CD4-positive, alpha-beta T cell treated with Interleukin-2 at 100 ng/mL for 4 hours (primary cell): ENCODE data around the gene CNOT6.
"Not testable (repeated sequence)": the region's sequence is repeated elsewhere in the genome, so short reads cannot be mapped to it uniquely, and the experiment has no call there.

Source experiments
- DNase-seq: peaks from one replicate; pipeline ENCODE4 v3.0.0-alpha.2; 2020; ENCODE audit warnings: low spot score

Gene CNOT6

DNA sequence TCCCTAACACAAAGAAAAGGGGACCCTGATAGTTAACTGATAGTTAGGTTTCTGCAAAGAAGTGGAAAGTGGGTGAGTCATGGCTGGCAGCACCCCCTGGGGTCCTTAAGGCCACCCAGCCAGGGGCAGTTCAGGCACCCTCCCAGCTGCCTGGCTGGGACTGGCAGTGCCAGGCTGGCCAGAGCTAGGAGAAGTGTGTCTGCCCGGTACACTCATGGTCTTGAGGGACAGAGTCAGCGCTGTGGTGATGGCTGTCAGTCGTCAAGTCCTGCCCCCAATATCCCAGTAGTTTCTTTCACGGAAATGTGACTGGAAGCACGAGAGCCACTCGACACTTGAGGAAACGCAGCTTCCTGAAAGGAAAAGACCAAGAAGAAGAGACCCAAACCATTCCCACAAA, 22.3 kb upstream of the CNOT6 start:
- no peak for DNase-seq

GRCh38 chr5:180472269-180472668, 21.9 kb upstream of the CNOT6 start:
- no peak for DNase-seq

DNA sequence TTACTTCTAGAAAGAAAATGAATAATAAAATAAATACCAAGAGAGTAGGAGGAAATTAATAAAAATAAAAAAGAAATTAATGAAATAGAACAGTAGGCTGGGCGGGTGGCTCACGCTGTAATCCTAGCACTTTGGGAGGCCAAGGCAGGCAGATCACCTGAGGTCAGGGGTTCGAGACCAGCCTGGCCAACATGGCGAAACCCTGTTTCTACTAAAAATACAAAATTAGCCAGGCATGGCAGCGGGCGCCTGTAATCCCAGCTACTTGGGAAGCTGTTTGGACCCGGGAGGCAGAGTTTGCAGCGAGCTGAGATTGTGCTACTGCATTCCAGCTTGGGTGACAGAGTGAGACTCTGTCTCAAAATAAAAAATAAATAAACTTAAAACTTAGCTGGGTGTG, 20.8 kb upstream of the CNOT6 start:
- not testable (repeated sequence) for DNase-seq

- DNase-seq, result no peak
These were observed 19.6 kb upstream of the CNOT6 start for GRCh38 chr5:180474569-180474968.

GRCh38 chr5:180475969-180476524, 18.1 kb upstream of the CNOT6 start:
- DNase-seq, result not testable (repeated sequence)

GRCh38 chr5:180484813-180485212, 9.4 kb upstream of the CNOT6 start:
- DNase-seq, result no peak

DNA sequence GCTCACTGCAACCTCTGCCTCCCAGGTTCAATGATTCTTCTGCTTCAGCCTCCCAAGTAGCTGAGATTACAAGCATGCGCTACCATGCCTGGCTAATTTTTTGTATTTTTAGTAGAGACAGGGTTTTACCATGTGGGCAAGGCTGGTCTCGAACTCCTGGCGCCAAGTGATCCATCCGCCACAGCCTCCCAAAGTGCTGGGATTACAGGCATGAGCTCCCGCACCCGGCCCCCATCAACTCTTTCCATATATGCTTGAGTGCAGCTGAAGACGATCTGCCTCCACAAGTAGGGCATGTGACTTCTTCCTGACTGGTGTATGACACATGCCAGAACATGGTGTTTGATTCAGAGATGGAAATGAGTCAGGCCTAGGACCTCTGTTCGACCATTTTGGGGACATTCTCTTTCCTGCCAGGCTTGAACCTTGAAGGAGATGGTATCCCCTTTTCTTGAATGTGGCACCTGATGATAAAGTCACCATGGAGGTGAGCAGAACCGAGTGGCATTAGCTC, 7.5 kb upstream of the CNOT6 start:
- no peak for DNase-seq

DNA sequence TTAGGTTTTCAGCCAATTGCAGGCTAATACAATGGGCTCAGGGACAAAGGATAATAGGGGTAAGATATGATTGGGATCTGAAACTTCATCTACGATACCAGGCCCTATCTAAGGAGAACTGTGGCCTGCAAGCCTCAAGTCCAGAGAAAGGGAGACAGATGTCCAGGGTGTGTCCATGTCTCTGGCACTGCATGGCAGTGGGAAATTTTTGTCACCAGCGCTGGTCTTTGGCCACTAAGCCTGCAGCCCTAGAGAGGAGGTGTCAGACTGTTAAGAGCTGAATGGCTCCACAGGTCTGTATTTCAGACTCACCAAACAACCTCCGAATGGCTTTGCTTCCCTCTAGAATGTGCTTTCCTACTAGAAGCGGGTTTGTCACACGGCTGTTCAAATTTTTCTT, 6.6 kb upstream of the CNOT6 start:
- no peak for DNase-seq

DNA sequence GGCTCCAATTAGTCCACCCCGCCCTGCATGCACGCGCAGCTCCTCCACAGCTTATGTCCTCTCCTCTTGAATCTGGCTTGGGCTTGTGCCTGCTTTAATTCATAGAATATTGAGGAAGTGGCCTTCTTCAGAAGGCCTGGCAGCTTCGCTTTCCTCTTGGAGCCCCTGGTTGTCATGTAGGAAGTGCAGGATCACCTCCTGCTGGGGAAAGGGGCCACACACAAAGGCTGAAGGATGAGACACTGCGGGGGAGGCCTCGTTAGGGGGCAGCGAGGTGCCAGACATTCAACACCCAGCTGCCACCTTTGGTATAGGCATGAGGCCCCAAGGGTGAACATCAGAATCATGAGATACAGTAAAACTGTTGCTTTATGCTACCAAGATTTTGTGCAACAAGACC, 2.7 kb upstream of the CNOT6 start:
- DNase-seq, result no peak

- DNase-seq, result no peak
These were observed 1.8 kb upstream of the CNOT6 start for GRCh38 chr5:180492226-180492903.

GRCh38 chr5:180494510-180495181, 467 bp downstream of the CNOT6 start:
- peak; percentile 45 for DNase-seq

GRCh38 chr5:180495292-180495691, 1.1 kb downstream of the CNOT6 start:
- no peak for DNase-seq

DNA sequence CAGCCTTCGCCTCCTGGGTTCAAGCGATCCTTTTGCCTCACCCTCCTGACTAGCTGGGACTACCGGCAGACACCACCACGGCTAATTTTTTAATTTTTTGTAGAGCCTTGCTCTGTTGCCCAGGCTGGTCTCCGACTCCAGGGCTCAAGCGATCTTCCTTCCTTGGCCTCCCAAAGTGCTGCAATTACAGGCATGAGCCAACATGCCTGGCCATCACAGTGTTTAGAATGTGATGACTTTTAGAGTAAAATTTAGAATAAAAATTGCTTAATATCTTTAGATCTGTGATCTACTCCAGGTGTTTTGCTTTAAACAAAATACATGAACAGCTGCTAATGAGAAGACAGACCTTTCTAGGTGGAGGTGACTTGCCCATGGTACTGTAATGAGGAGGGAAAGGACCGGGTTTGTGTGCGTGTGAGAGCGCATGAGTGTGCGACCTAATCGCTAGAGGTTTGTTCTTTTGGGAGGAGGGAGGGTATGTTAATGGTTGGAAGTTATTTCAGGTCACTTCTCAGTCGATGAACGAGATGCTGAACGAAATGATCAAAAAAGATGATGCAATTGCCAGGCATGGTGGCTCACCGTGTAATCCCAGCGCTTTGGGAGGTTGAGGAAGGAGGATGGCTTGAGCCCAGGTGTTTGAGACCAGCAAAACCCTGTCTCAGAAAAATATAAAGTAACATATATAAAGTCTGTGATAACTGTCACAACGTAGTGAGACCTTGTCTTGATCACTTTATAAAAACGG, 2.0 kb downstream of the CNOT6 start:
- DNase-seq, result no peak

DNA sequence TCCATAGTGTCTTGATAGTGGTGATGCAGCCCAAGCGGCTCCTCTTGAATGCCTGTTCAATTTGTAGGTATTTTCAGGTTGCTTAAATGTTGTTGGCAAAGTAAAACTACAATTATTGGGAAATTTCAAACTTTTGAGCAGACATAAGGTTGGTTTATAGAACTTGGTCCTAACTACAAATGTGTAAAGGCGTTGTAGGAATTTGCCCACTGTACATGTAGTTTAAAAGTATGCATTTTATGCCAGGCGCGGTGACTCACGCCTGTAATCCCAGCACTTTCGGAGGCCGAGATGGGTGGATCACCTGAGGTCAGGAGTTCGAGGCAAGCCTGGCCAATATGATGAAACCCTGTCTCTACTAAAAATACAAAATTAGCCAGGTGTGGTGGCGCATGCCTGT, 2.6 kb downstream of the CNOT6 start:
- DNase-seq, result not testable (repeated sequence)

GRCh38 chr5:180497865-180498264, 3.7 kb downstream of the CNOT6 start:
- DNase-seq, result not testable (repeated sequence)

DNA sequence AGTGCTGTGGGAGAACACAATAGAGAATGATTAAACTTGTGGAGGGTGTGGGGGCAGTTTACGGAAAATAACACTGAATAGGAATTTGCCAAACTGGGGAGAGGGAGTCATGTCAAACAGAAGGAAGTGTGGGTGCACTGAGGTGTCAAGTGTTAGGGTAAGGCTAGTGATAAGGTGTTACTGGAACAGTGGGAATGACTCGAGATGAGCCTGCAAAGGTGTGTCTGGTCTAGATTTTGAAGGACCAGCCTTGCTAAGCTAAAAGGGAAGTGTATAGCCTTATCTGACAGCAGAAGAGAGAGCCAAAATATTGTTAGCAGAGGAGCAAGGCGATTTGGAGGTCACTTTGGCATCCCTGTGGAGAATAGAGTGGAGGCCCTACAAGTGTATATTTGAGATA, 4.2 kb downstream of the CNOT6 start:
- DNase-seq, result no peak

- DNase-seq, result no peak
These were observed 5.5 kb downstream of the CNOT6 start for GRCh38 chr5:180499684-180500083.

GRCh38 chr5:180500300-180500699, 6.1 kb downstream of the CNOT6 start:
- DNase-seq, result not testable (repeated sequence)

- no peak for DNase-seq
These were observed 13.5 kb downstream of the CNOT6 start for GRCh38 chr5:180507661-180508060.

- DNase-seq, result no peak
These were observed 21.1 kb downstream of the CNOT6 start for GRCh38 chr5:180515294-180515693.

- DNase-seq, result not testable (repeated sequence)
These were observed 21.8 kb downstream of the CNOT6 start for GRCh38 chr5:180515974-180516373.

DNA sequence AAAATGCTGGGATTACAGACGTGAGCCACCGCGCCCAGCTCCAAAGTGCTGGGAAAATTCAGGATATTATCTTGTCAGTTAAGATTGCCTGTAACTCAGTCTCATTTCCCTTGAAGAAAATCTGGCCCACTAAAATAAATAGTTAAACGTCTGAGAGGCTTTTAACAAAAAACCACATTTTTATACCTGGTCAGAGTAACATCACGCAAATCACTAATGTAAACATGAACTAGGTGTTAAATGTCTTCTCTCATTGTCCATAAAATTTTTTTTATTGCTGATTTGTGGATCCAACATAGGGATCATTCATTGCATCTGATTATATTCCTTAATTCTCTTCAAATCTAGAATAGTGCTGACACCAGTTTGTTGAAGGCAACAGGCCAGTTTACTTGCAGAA, 22.3 kb downstream of the CNOT6 start:
- DNase-seq, result no peak

DNA sequence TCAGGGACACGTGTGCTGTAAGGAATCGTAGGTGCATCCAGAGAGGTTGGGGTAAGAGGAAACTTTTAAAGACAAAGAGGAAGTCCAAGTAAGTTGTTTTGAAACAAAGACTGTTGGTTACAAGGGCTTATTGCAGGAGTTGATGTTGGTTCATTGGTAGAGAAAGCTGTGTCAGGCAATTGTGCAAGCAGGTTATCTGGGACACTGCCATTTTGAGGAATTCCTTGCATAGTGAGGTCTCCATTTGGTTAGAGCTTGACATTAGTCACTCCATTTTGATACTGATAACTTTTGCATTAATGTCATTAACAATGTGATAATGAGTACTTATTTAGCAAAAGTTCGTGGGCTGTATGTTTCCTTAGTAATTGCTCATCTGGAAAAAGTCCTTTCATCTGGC, 24.9 kb downstream of the CNOT6 start:
- DNase-seq, result no peak
